Gastrocnemius medialis (tissue), 4 donors: ENCODE results near the gene CPLX1.

Experiments used
- POLR2A ChIP-seq, 2 donors: fragments of 450-650 bp; IDR thresholded peaks; one replicate each; pipeline ENCODE4 v1.6.1; 2017; ENCODE audit warnings: antibody characterized with exemption in 2 of 2, mild to moderate bottlenecking in 2 of 2, moderate library complexity in 2 of 2
- TF ChIP-seq, protein P1 (sequence below), 5 experiments: fragments of 450-650 bp in 3 of 5; fragments of 200-600 bp in 2 of 5; sonication (generic) in 2 of 5; IDR thresholded peaks in 4 of 5; conservative IDR thresholded peaks in 1 of 5; 1 replicate in 4 of 5; 2 replicates in 1 of 5; pipeline ENCODE4 v1.5.1; 2016 to 2019; ENCODE audit warnings: antibody characterized with exemption in 5 of 5, mild to moderate bottlenecking in 3 of 5, moderate library complexity in 3 of 5

DNA sequence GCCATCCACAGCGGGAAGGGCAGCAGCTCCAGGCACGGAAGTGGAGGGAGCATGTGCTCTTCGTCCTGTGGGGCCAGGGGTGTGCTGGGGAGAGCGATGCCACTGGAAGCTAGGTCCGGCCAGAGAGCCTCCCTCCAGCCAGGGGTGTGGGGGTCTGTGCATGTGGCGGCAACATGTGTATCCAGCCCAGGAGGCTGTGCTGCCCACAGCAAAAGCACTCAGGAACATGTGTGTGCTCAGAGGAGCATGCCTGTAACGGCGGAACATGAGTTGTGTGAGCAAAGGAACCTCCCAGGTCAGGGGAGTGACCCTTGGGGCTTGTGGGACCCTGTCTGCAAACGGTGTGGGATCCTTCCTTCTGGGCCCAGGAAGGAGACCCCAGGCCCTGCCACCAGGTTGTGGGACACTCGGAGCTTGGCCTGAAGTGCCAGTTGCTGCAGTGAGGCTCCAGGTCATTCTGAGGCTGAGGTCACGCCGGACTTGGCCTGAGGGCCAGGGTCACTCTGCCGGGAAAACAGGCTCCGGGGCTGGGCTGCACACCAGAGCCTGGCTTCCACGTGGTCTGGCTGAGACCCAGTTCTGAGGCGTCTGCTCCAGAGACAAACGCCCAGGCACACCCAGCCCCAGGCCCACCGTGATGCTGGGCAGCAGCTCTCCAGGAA lies 37.2 kb downstream of the CPLX1 start:
- TF ChIP-seq, protein P1, sequence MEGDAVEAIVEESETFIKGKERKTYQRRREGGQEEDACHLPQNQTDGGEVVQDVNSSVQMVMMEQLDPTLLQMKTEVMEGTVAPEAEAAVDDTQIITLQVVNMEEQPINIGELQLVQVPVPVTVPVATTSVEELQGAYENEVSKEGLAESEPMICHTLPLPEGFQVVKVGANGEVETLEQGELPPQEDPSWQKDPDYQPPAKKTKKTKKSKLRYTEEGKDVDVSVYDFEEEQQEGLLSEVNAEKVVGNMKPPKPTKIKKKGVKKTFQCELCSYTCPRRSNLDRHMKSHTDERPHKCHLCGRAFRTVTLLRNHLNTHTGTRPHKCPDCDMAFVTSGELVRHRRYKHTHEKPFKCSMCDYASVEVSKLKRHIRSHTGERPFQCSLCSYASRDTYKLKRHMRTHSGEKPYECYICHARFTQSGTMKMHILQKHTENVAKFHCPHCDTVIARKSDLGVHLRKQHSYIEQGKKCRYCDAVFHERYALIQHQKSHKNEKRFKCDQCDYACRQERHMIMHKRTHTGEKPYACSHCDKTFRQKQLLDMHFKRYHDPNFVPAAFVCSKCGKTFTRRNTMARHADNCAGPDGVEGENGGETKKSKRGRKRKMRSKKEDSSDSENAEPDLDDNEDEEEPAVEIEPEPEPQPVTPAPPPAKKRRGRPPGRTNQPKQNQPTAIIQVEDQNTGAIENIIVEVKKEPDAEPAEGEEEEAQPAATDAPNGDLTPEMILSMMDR (IDR thresholded peaks at IDR 0.05 in 4 of 5, conservative IDR thresholded peaks at IDR 0.05 in 1 of 5): no peak
- no peak for TF ChIP-seq POLR2A (IDR thresholded peaks at IDR 0.05)
